Measurements from ENCODE around the gene MKS1. TPM values are rescaled to one million over a fixed set of nuclear protein-coding genes. Genes with fewer than 3 reads are reported as not detected.

Gene MKS1
- total and polyA plus RNA-seq, 2 donors (not counting 3 experiments of a cell fraction or from before 2014, with no cell fraction given), result 12.2 to 13.2 TPM

DNA sequence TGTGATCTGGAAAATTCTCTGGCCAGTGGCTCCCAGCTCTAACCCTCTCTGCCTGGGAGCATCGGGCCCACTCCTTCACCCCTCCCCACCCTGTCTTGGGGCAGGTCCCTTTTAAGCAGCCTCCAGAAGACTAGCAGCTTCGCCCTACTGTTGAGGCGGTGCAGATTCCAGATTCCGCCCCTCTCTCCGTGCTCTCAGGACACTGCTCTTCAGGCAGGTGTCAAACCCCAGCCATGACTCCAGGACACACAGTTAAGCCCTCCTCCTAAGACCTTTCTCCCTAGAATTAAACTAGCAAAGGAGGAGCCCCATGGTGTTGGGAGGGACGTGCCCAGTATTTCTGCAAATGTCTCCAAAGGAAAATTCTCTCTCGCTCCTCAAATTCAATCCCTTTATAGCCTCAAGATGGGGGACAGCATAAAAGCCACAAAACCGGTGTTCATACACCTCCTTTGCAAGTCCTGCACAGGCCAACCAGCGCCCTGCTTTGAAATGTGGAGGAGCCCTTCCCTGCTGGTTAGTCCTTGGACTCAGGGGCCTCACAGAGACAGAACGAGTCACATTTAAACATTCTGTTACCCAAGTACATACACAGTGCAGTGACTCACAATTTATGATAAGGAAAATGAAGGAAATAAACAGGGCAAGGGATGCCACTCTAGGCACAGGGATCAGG, 26.5 kb upstream of the MKS1 start:
- CTCF ChIA-PET, result no interaction called here
- FAIRE-seq (no peak), DNase-seq (ENCODE audit: low read depth, low spot score) (no peak)
- POLR2A ChIA-PET, result no interaction called here
- Histone ChIP-seq H3K4me1 (ENCODE audit: control insufficient read depth, extremely low read depth, insufficient read depth, low read length) (no peaks in the 10 kb centered on the region), H3K4me3 (replicated peaks in 1 of 3; ENCODE audit: insufficient read depth in 1 of 3, low read depth in 1 of 3, low read length in 3 of 3) (no peak overlapping the region), H3K27ac (ENCODE audit: insufficient read depth, low read depth, low read length) (no peak overlapping the region), H3K9me1 (replicated peaks; ENCODE audit: control insufficient read depth, extremely low read depth, insufficient read depth, low read length) (no peaks in the 10 kb centered on the region), H3K9me3 (replicated peaks; ENCODE audit: control insufficient read depth, insufficient read depth, low read length) (no peaks in the 10 kb centered on the region), H2AFZ (ENCODE audit: low read depth, low read length) (no peak overlapping the region), H3K4me2 (ENCODE audit: insufficient read depth, low read length) (no peak overlapping the region), H4K20me1 (replicated peaks; ENCODE audit: control insufficient read depth, extremely low read depth, insufficient read depth, low read length) (no peaks in the 10 kb centered on the region), H3K9ac (replicated peaks; ENCODE audit: extremely low read depth, insufficient read depth, low read length) (no peak overlapping the region), H3K36me3 (ENCODE audit: control insufficient read depth in 2 of 2, extremely low read depth in 1 of 2, insufficient read depth in 2 of 2, low read length in 2 of 2) (no peaks in the 10 kb centered on the region), H3K27me3 (ENCODE audit: control insufficient read depth in 2 of 2, insufficient read depth in 2 of 2, low read length in 2 of 2) (peaks cover 25 to 39% of the 10 kb centered on the region in 2 experiments), H3K79me2 (ENCODE audit: control insufficient read depth, insufficient read depth, low read length) (no peaks in the 10 kb centered on the region)
- no peak for TF ChIP-seq EZH2 (IDR thresholded peaks at IDR 0.05; ENCODE audit: borderline replicate concordance, low read depth, low read length, severe bottlenecking)
- intact Hi-C loops (cut with micrococcal nuclease), result loop anchor here (1.0 to 5.0 kb wide), 2 partner anchors 35 to 43 kb away; partner anchors contain the start of gene MPO
- no TSS peak for BruUV-seq (replicated peaks)
- dilution Hi-C loops (cut with MboI; ENCODE audit: extremely low pct_ligation_motif_present, low sequenced_read_pairs), result no loop called here

DNA sequence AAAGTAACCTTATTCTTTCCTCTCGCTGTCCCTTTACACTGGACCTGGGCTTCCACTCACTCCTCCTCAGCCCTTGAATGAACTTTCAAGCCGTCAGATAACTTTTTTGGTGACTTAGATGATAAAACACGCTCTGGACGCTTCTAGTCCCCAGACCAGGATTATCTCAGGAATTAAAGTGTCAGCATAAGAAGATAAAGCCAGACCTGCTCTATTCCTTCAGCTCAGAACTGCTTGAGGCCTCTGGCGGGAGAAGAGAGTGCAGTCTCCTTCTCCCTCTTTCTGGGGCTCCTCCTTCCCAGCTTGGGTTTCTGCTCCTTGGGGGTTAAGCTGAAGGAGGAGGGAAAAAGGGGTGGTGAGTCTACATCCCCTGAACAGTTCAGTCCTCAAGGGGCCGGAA, 25.9 kb upstream of the MKS1 start:
- Histone ChIP-seq H3K79me2 (ENCODE audit: control insufficient read depth, insufficient read depth, low read length) (no peaks in the 10 kb centered on the region), H3K4me2 (ENCODE audit: insufficient read depth, low read length) (no peak overlapping the region), H3K4me1 (ENCODE audit: control insufficient read depth, extremely low read depth, insufficient read depth, low read length) (no peaks in the 10 kb centered on the region), H3K36me3 (ENCODE audit: control insufficient read depth in 2 of 2, extremely low read depth in 1 of 2, insufficient read depth in 2 of 2, low read length in 2 of 2) (no peaks in the 10 kb centered on the region), H2AFZ (ENCODE audit: low read depth, low read length) (no peak overlapping the region), H4K20me1 (replicated peaks; ENCODE audit: control insufficient read depth, extremely low read depth, insufficient read depth, low read length) (no peaks in the 10 kb centered on the region), H3K9me1 (replicated peaks; ENCODE audit: control insufficient read depth, extremely low read depth, insufficient read depth, low read length) (no peaks in the 10 kb centered on the region), H3K4me3 (replicated peaks in 1 of 3; ENCODE audit: insufficient read depth in 1 of 3, low read depth in 1 of 3, low read length in 3 of 3) (no peak overlapping the region), H3K27me3 (ENCODE audit: control insufficient read depth in 2 of 2, insufficient read depth in 2 of 2, low read length in 2 of 2) (peaks cover 20 to 36% of the 10 kb centered on the region in 2 experiments), H3K27ac (ENCODE audit: insufficient read depth, low read depth, low read length) (no peak overlapping the region), H3K9ac (replicated peaks; ENCODE audit: extremely low read depth, insufficient read depth, low read length) (no peak overlapping the region), H3K9me3 (replicated peaks; ENCODE audit: control insufficient read depth, insufficient read depth, low read length) (no peaks in the 10 kb centered on the region)
- dilution Hi-C loops (cut with MboI; ENCODE audit: extremely low pct_ligation_motif_present, low sequenced_read_pairs) (no loop called here), intact Hi-C loops (cut with micrococcal nuclease) (loop anchor here (5.0 kb wide), 1 partner anchor 43 kb away; no protein-coding TSS in a partner anchor)
- TF ChIP-seq, protein P1, sequence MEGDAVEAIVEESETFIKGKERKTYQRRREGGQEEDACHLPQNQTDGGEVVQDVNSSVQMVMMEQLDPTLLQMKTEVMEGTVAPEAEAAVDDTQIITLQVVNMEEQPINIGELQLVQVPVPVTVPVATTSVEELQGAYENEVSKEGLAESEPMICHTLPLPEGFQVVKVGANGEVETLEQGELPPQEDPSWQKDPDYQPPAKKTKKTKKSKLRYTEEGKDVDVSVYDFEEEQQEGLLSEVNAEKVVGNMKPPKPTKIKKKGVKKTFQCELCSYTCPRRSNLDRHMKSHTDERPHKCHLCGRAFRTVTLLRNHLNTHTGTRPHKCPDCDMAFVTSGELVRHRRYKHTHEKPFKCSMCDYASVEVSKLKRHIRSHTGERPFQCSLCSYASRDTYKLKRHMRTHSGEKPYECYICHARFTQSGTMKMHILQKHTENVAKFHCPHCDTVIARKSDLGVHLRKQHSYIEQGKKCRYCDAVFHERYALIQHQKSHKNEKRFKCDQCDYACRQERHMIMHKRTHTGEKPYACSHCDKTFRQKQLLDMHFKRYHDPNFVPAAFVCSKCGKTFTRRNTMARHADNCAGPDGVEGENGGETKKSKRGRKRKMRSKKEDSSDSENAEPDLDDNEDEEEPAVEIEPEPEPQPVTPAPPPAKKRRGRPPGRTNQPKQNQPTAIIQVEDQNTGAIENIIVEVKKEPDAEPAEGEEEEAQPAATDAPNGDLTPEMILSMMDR (IDR thresholded peaks at IDR 0.05; ENCODE audit: extremely low read depth in 1 of 2, insufficient read depth in 1 of 2, low read depth in 1 of 2, low read length in 2 of 2), result no peak
- TF ChIP-seq MYC (IDR thresholded peaks at IDR 0.05; ENCODE audit: low read depth, low read length), result no peak
- TF ChIP-seq EZH2 (IDR thresholded peaks at IDR 0.05; ENCODE audit: borderline replicate concordance, low read depth, low read length, severe bottlenecking), result no peak
- TF ChIP-seq FOS (IDR thresholded peaks at IDR 0.05; ENCODE audit: borderline replicate concordance, insufficient read depth, low read length), result no peak
- no peak for TF ChIP-seq GATA2 (IDR thresholded peaks at IDR 0.05; ENCODE audit: insufficient read depth, insufficient read length, low read depth, low read length)
- TF ChIP-seq POLR2A (IDR thresholded peaks at IDR 0.05; ENCODE audit: low read depth, low read length), result no peak
- no peak for TF ChIP-seq POLR2AphosphoS5 (IDR thresholded peaks at IDR 0.05; ENCODE audit: insufficient read depth, low read depth, low read length)
- no peak for TF ChIP-seq JUN (IDR thresholded peaks at IDR 0.05; ENCODE audit: borderline replicate concordance, insufficient read depth, insufficient read length, low read depth)
- TF ChIP-seq, protein P2, sequence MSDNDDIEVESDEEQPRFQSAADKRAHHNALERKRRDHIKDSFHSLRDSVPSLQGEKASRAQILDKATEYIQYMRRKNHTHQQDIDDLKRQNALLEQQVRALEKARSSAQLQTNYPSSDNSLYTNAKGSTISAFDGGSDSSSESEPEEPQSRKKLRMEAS (IDR thresholded peaks at IDR 0.05; ENCODE audit: insufficient read depth, insufficient read length), result no peak
- CTCF ChIA-PET, result no interaction called here
- no TSS peak for BruUV-seq (replicated peaks)
- no peak for FAIRE-seq
- POLR2A ChIA-PET, result no interaction called here
- DNase-seq (ENCODE audit: low read depth, low spot score), result no peak
